Left renal pelvis (tissue), 4 donors: Measurements from ENCODE around the gene MYL10. TPM values are rescaled to one million over a fixed set of nuclear protein-coding genes. Genes with fewer than 3 reads are reported as not detected.

Source experiments
- DNase-seq, 4 donors: peaks; one replicate each; pipeline ENCODE4 v3.0.0-alpha.2; 2013; ENCODE audit warnings: low read depth in 4 of 4, low spot score in 3 of 4
- polyA plus RNA-seq, 4 donors: library from polyadenylated mRNA; unstranded; fragments of 120-200 nt; gene quantifications; one replicate each; pipeline ENCODE4 v1.2.1, GENCODE V29; 2013; ENCODE audit not compliant: insufficient read length in 4 of 4

MYL10 gene
- polyA plus RNA-seq, 4 donors: 0.22 to 0.40 (median 0.31) TPM; not detected in 1

GRCh38 chr7:101598986-101599771 is 29.9 kb downstream of the MYL10 start:
- no peak for DNase-seq

DNA sequence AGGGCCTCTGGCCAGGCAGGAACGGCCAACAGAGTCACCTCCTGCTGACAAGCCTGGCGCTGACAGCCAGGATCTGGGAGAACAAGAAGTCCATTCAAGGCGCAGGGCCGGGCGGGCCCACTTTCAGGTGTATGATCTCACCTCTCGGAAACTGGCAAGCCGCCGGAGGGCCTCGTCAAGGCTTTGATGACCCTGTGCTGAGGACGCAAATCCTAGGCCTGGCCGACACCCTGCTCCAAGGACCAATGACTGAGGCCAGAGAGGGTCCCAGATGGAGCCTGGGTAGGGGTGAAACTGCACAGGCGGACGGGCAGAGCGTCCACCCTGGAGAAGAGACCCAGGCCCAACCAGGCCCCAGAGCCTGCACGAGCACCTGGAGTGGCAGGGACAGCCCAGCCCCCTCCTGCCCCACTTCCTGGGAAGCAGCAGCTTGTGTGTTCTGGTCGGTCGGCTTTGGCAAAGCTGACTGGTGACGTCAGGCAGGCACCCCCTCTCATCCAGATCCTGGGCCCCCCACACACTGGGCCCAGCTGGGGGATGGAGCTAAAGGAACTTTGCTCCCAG is 30.6 kb downstream of the MYL10 start:
- no peak for DNase-seq

- no peak for DNase-seq
Observed at GRCh38 chr7:101597941-101598340, 31.2 kb downstream of the MYL10 start.

- no peak for DNase-seq
Observed at GRCh38 chr7:101596898-101597297, 32.2 kb downstream of the MYL10 start.

- DNase-seq: no peak
Observed at GRCh38 chr7:101595766-101596537, 33.1 kb downstream of the MYL10 start.

- no peak for DNase-seq
Observed at GRCh38 chr7:101595246-101595645, 33.9 kb downstream of the MYL10 start.

- DNase-seq: no peak
Observed at GRCh38 chr7:101594790-101595189, 34.3 kb downstream of the MYL10 start.

GRCh38 chr7:101593556-101593955 is 35.5 kb downstream of the MYL10 start:
- no peak for DNase-seq

DNA sequence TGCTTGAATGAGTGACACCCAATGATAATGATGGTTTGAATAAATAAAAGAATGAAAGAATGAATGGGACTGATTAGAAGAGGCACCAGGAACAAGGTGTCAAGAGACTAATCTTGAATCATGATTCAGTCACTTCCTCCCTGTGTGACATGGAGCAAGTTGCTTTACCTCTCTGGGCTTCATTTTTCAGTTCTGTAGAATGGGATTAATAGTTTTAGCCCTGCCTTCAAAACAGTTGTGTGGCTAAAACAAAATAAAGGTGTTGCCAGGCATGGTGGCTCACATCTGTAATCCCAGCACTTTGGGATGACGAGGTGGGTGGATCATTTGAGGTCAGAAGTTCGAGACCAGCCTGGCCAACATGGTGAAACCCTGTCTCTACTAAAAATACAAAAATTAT is 37.6 kb downstream of the MYL10 start:
- no peak for DNase-seq

DNA sequence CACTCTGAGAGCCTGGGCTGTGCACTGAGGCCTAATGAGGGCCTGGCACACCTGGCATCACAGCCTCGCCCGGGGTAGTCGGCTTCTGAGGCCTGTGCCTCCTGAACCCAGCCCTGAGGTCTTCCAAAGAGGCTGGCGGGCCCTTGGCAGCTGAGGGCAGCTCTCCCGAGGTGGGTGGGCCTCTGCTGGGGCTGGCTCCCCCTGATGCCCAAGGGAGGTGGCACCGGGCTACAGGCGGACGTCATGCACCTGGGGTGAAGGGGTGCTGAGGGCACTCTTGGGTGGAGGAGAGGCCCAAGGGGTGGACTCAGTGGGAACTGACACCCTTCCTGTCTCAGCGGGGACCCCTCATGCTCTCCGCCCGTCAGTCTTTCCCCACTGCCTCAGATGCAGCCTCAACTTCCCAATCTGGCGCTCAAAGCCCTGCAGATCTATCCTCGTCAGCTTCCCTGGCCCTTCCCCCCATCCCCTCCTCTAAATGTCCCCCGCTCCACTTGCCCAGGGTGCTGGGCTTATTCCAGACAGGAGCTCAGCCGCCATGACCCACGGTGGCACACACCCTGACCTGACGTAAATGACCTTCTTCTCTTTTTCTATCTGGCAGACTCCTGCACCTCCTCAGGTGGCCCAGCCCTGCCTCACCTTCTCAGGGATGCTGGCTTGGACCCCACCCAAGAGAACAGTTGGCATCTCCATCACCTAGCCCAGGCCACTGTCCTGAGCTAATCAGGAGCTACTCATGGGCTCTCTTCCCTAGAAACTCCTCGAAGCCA is 38.2 kb downstream of the MYL10 start:
- DNase-seq: no peak

DNA sequence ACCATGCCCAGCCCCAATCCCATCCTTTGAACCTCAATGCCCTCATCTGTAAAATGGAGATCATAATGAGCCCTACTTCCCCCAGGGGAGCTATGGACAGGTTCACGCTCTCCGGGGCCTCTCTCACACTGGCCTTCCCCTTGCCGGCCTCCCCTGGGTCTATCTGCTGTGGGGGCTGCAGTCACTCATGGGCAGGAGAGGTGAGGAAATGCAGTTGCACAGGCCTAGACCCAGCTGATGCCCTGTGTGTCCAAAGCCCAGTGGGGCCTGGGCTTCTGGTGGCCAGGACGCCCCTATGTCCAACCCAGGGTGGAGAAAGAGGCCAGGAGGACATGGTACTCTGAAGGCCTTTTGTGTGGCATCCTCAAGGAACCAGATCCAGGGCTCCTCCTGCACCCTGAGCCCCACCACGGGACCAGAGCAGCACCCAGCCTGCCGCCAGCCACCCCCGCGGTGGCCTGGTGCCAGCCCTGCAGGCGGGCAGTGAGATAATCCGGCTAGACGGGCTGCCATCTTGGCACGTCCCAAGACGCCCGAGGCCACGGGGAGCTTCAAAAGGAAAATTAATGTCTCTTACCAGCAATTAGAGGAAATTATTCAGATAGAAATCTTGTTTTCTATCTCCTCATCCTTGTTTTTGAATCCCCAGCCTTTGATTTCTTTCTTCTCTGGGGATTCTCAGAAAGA is 39.0 kb downstream of the MYL10 start:
- no peak for DNase-seq

- DNase-seq: no peak
Observed at GRCh38 chr7:101589052-101589451, 40.0 kb downstream of the MYL10 start.

GRCh38 chr7:101588131-101588935 is 40.8 kb downstream of the MYL10 start:
- DNase-seq: no peak

GRCh38 chr7:101586906-101587677 is 42.0 kb downstream of the MYL10 start:
- DNase-seq: no peak

GRCh38 chr7:101586078-101586905 is 42.8 kb downstream of the MYL10 start:
- DNase-seq: peak in 1 of 4 donors; percentile 41

DNA sequence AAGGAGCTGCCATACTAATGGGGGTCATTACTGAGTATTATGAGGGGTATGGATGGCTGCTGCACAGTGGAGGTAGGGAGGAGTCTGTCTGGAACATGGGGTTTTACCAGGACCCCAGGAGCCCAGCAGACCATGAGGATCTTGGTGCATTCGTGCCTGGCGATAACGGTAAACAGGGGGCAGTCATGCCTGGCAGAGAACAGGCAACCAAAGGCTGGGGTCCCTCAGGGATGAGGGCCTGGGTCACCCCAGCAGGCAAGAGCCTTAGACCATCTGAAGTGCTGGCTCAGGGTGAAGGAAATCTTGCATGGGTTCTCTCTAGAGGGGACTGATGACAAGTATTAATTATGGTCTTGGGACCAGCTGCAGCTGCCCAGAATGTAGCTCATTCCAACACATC is 46.1 kb downstream of the MYL10 start:
- DNase-seq: no peak

DNA sequence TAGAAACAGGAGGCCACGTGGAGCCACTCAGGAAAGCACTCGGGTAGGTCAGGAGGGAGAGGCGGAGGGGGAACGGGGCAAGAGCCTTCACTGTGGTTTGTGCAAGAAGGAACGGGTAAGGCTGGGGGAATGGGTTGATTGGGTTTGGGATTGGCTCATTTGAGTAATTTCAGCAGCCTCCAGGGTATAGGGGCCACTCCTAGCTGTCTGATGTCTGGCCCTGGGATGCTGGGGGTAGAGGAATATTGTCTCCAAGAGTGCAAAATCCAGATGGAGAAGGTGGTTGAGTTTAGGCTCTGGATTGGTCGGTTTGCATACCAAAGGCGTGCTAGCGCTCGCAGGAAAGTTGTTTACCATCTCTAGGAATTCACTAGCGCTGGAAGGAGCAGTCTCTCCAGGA is 47.2 kb downstream of the MYL10 start:
- no peak for DNase-seq

DNA sequence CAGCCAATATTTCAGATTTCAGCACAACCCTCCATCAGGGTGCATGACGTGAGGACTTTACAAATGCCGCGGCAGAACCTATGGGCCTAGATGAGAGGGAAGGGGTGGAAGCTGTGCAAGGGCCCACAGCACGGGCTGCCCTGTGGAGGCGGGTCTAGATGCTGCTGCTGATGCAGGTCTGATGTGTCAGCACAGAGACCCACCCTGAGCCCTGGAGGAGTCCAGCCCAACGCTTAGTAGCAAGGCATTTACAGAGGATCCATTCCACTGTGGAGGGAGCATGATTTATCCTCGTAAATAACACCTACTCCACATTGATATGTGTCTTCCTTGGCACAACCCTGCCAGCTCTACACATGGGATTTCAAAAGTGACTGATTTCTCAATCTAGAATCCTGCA is 48.5 kb downstream of the MYL10 start:
- no peak for DNase-seq
